HG03039 (cell line): ENCODE results near the gene ZNF701.

Experiments used
- ATAC-seq: cut with Tn5 transposase; IDR thresholded peaks from one replicate; pipeline ENCODE4 v1.9.1; 2021; ENCODE audit warnings: mild to moderate bottlenecking, moderate library complexity; ENCODE audit not compliant: unreplicated experiment

ZNF701 gene

GRCh38 chr19:52635786-52636570 lies 65.9 kb downstream of the ZNF701 start:
- no peak for ATAC-seq
